NCI-H82 (cell line): ENCODE data around the gene ATAD1.
"Not testable (repeated sequence)": the region's sequence is repeated elsewhere in the genome, so short reads cannot be mapped to it uniquely, and the experiment has no call there.

Experiments
- DNase-seq: peaks from one replicate; lab custom pipeline; 2025; lab: John Stamatoyannopoulos, UW

Gene ATAD1

DNA sequence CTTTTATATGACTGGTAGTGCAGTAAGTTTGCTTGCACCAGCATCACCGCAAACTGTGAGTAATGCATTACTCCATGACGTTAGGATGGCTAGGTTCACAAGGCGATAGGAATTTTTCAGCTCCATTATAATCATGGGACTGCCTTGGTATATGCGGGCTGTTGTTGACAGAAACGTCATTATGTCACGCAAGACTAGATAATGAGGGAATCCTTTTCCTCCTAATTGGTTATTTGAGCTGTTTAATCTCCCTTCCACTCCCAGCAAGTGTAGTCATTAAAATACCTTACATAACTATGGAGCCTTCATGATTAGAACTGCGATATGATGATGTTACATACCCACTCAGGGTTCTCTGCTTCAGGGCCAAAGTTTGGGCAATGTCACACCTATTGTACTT, 28.0 kb upstream of the ATAD1 start:
- DNase-seq: peak; percentile 64

DNA sequence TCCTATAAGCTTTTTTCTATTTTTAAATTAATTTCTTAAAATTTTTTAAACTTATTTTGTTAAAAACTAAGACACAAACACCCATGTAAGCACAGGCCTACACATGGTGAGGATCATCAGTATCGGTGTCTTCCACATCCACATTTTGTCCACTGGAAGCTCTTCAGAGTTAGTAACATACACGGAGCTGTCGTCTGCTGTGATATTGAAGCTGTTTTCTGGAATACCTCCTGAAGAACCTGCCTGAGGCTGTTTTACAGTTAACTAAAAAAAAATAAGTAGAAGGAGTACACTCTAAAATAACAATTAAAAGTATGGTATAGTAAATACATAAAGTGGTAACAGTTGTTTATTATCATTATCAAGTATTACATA, 27.6 kb upstream of the ATAD1 start:
- no peak for DNase-seq

DNA sequence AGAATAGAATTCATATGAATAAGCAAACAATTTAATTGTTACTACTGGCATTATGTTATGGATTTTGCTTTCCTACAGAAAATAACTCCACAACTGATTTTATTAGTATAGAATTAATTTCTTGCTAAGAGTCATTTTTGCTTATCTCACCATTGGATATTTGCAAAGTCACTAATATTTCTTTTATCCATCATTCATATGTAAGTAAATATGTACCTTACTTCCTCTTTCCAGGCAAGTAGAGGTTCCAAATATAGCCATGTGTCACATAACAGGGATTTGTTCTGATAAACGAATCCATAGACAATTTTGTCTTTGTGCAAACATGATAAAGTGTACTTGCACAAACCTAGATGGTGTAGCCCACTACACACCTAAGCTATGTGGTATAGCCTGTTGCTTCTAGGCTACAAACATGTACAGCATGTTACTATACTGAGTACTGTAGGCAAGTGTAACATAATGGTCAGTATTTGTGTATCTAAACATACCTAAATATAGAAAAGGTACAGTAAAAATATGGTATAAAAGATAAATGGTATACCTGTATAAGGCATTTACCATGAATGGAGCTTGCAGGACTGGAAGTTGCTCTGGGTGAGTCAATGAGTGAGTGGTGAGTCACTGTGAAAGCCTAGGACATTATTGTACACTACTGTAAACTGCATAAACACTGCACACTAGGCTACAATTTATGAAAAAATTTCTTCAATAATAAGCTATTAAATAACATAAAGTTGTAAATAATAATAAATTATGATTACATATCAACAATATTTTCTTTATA, 27.0 kb upstream of the ATAD1 start:
- DNase-seq: no peak

GRCh38 chr10:87843714-87844113, 25.7 kb upstream of the ATAD1 start:
- DNase-seq: no peak

DNA sequence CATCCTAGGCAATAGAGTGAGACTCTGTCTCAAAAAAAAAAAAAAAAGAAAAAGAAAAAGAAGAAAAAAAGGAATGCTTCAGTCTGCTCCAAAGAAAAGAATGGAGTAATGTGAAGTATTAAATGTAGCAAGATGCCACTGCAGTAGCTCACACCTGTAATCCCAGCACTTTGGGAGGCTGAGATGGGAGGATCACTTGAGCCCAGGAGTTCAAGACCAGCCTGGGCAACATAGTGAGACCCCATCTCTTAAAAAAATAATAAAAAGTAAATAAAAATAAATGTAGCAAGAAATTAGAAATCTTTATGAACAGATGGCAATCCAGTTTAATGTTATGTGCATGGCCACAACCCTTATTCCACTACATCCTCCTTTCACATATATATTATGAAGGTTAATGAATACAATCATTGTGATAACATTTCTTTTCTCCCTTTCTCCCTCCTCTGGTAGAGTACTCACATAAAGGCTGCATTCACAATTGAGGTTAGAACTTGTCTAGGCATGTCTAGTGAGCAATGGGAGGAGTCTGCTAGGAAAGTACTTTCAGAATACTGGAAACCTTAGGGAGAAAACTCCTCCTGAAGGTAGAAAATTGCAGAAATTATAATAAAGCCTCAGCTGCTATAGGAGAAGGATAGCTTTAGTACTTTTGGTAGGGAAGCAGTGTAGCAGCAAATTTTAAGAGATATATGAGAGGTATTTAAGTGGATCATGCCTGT, 24.9 kb upstream of the ATAD1 start:
- DNase-seq: no peak

GRCh38 chr10:87842220-87842641, 24.2 kb upstream of the ATAD1 start:
- no peak for DNase-seq

DNA sequence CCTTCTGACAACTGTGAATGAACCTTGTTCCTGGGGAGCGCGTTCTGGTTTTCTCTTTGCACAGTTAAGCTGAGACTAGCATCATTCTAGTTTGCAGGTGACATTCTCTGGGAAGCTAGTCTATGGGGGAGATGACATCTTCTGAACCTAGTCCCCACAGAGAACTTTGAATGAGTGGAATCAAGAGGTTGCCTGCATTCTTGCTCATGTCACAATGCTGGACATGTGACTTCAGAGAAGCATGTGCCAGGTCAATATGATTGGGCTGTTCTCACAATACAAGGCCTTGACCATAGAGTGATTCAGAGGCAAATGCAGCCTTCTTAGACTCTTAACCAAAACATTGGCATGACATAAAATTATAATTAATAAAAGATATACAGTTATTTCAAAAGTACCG, 23.2 kb upstream of the ATAD1 start:
- DNase-seq: no peak

DNA sequence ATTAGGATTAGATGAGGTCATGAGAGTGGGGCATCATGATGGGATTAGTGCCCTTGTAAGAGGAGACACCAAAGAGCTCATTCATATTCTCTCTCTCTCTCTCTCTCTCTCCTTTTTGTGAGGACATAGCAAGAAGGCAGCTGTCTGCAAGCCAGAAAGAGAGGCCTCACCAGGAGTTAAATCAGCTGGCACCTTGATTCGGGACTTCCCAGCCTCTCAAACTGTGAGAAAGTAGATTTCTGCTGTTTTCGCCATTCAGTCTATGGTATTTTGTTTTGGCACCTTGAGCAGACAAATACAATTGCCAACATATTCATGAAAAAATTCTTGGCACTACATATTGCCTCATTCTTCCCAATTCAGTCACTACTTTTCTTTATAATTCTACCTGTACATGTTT, 20.6 kb upstream of the ATAD1 start:
- DNase-seq: peak; percentile 68

DNA sequence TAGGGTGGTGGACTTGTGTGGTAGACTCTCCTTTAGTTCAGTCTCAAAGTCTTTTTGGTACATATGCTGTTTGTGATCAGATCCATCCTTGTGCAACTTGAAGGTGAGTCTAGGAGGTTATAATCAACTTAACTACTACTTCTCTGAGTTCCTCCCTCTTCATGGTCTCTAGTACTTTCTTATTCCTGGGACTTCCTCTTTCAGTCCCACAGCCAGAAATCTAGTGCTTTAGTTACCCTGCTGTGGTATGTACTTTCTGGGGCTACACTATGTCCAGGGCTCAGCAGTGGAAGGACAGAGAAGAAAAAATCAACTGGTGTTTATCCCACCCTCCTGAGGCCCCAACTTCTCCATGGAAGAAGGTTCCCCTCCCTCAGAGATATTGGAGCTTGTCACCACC, 19.4 kb upstream of the ATAD1 start:
- no peak for DNase-seq

DNA sequence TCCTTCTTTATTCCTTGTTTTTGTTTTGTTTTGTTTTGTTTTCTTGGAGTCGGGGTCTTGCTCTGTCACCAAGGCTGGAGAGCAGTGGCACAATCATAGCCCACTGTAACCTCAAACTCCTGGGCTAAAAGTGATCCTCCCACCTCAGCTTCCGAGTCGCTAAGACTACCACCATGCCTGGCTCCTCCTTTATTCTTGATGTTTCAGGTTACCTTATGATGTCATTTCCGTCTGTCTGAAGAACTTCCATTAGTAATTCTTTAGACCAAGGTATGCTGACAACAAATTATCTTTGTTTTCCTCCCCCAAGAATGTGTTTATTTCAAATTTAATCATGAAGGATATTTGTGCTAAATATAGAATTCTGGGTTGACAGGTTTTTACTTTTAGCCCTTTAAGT, 18.1 kb upstream of the ATAD1 start:
- DNase-seq: no peak

DNA sequence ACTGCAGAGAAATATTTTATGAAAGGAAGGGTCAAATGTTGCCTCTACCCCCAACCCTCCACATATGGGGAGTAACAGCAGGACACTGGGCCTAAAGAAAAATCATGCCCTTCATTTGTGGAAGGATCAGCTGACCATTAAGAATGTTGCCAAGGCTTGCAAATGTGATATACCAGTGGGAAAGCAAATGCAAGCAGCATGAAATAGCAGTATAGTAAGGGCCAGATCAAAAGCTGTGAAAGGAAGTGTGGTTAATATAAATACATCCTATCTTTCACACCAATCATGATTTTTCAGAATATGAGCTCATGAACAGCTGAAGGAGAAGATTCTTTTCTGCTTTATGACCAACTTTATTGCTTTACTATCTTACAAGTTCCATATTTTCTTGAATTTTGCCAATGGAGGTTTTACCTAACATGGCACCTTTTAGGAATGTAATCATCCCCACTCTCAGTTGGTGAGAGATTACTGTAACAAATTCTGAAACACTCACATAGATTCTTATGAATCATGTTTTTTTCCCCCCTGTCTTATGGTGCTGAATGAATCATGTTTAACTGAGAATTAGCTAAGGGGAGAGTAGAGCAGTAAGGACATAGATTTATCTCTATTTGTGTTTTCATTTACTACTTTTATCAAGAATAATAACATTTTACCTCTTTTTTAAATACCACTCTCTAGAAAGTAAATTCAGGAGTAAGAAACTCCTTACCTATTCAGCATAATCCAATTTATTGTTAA, 12.1 kb upstream of the ATAD1 start:
- DNase-seq: no peak

DNA sequence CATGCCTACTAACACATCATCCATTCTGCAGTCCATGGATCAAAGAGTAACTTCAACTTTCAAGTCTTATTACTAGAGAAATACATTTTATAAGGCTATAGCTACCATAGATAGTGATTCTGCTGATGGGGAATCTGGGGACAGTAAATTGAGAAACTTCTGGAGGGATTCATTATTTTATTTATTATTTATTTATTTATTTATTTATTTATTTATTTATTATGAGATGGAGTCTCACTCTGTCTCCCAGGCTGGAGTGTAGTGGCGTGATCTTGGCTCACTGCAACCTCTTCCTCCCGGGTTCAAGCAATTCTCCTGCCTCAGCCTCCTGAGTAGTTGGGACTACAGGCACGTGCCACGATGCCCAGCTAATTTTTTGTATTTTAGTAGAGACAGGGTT, 11.0 kb upstream of the ATAD1 start:
- not testable (repeated sequence) for DNase-seq

GRCh38 chr10:87827681-87828080, 9.7 kb upstream of the ATAD1 start:
- no peak for DNase-seq

DNA sequence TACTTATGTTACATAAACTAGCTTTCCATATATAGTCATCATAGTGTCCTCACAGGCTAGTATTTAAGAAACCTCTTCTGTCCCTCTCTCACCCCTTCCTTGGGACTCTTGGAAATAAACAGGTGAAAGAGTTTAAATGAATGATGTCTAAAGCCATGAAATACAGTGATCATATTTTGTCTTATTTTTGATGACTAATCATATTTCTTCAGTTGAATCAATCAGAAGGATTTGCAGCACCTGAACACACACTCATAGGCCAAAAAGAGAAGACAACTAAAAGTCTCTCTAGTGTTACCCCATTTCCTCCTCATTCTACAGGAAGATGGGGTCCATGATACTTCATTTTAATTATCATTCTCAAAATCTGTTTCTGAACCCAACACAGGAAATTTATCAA, 8.6 kb upstream of the ATAD1 start:
- DNase-seq: no peak

GRCh38 chr10:87819289-87819585, 1.2 kb upstream of the ATAD1 start:
- DNase-seq: no peak

DNA sequence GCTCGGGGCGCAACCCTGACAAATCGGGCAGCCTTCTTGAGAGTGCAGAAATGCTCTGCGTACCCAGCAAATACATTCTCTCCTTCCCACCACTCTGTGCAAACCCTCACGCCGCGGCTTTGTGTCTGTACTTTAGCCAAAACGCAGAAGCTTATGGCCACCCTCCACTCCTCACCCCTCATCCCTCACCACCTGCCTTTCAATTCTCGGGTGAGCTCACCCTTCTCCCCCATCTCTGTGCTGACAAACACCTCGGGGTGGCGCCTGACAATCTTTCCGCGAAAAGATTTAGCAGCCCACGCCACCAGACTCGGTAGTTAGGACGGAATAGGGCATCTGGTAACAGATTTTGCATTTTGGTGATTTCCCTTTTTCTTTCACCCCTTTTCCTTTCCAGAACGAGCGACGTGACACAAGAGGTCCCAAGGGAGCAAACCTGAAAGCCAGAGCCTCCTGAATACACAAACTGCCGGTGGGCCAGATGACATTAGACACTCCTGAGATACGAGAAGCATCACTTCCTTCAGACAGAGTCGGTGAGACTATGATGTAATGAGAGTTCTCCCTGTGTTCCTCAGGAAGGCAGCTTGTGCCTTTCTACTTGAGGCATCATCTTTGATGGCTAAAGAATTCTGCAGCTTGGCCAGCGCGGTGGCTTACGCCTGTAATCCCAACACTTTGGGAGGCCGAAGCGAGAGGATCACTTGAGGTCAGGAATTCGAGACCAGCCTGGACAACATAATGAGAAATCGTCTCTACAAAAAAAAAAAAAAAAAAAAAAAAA, 671 bp upstream of the ATAD1 start:
- DNase-seq: peak; percentile 47

DNA sequence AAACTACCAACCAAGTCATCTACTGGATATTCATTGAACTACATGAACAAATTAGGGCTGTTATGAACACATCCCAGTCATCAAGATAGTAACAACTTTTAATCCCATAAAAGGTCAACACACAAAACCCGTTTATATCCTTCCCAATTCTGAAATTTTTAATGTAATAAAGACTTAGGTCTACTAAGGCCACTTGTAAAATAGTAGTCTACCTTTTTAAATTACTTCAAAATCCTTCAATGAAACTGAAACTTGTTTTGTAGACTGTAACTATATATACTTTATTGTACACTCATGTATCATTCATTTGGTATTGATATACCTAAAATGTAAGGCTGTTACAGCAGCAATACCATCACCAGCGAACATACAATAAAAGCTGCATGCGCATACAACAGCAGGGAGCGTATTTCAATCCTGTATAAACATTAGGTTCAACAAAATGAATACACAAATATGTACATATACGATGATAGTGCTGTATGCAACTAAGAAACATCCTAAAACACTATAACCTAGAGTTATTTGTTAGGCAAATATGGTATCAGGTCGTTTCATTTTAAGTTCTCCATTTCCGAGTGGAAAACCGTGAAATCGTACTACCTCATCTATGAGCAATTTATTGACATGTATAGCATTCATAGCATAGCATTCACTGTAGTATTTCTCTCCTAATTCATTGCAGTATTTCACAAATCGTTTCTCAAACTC, 973 bp downstream of the ATAD1 start:
- no peak for DNase-seq

GRCh38 chr10:87816163-87816897, 1.7 kb downstream of the ATAD1 start:
- no peak for DNase-seq

DNA sequence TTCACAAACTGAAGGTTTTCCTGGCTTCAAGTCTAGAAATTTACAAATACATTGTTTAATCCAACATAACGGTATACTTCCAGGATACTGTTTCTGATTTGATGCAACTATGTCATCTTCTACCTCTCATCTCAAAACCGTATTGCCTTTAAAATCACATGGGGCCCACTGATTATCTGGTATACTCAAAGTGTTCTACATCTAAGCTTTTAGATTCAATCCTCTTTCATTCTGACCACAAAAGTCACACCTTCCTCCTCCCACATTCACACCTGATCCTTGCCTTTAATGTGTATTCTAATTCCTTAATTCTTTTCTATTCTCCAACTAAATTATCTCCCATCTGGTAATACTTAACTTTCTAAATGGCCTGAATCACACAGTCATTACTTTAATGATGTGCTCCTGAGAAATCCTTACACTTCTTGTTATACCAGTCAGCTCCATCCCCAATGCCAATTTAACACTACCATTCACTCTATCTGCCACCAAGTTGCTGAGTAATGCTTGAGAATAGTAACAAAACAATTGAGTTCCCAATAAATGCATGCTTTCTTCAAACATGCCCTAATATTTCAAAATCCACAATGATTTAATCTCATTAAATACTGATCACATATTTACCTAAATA, 13.0 kb downstream of the ATAD1 start:
- DNase-seq: no peak

DNA sequence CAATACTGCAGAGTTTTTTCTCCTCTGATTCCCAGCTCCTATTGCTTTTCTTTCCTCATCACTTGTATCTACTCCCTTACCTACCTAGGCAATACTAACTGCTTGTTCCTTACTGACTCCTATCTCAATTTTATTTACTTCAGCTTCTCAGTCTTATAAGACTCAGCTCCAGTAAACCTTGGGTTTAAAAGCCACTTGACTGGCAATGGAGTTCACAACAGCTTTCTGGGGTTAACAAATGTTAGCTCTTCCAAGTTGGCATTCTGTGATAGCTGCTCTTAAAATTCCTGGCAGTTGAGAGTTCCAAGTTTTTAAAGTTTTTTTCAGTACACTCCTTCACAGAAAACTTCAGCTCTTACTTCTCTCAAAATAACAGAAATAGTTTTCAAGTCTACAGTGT, 14.2 kb downstream of the ATAD1 start:
- no peak for DNase-seq

DNA sequence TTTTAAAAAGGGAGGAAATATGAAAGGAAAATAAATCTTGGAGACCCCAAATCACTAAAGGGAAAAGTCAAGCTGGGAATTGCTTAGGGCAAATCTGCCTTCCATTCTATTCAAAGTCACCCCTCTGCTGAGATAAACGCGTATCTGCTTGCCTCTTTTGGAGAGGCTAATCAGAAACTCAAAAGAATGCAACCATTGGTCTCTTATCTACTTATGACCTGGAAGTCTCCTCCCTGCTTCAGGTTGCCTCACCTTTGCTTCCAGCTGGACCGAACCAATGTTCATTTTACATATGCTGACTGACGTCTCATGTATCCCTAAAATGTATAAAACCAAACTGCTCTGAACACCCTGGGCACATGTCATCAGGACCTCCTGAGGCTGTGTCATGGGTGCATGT, 14.7 kb downstream of the ATAD1 start:
- DNase-seq: no peak
